Karpas-422 (cell line): ENCODE data around the gene ENAH. TPM values are rescaled to one million over a fixed set of nuclear protein-coding genes. Genes with fewer than 3 reads are reported as not detected.

Source experiments
- DNase-seq: peaks from one replicate; pipeline ENCODE4 v3.0.0-alpha.2; 2015
- H2AFZ ChIP-seq: fragments of 200-600 bp; sonication (generic); 2 replicates; pipeline ENCODE4 v1.6.1; 2014; ENCODE audit warnings: antibody characterized with exemption, low read length, mixed read lengths
- H3K27ac ChIP-seq: fragments of 200-600 bp; sonication (generic); 2 replicates; pipeline ENCODE4 v1.5.1; 2014; ENCODE audit warnings: mild to moderate bottlenecking, low read length, moderate library complexity
- H3K27me3 ChIP-seq: fragments of 200-600 bp; sonication (generic); 2 replicates; pipeline ENCODE4 v1.6.1; 2014; ENCODE audit warnings: low read length, mixed read lengths
- H3K36me3 ChIP-seq: fragments of 200-600 bp; sonication (generic); 2 replicates; pipeline ENCODE4 v1.6.1; 2014; ENCODE audit warnings: low read length, mixed read lengths; ENCODE audit not compliant: insufficient read depth
- H3K4me1 ChIP-seq: fragments of 200-600 bp; sonication (generic); 2 replicates; pipeline ENCODE4 v1.6.1; 2014; ENCODE audit warnings: mild to moderate bottlenecking, low read length, mixed read lengths
- H3K4me2 ChIP-seq: fragments of 200-600 bp; sonication (generic); 2 replicates; pipeline ENCODE4 v1.6.1; 2014; ENCODE audit warnings: low read length, low read depth, mild to moderate bottlenecking; ENCODE audit not compliant: poor library complexity, severe bottlenecking
- H3K4me3 ChIP-seq: fragments of 200-600 bp; sonication (generic); 2 replicates; pipeline ENCODE4 v1.5.1; 2014; ENCODE audit warnings: mild to moderate bottlenecking, antibody characterized with exemption, low read length, mixed read lengths
- H3K79me2 ChIP-seq: fragments of 200-600 bp; sonication (generic); 2 replicates; pipeline ENCODE4 v1.6.1; 2014; ENCODE audit warnings: mild to moderate bottlenecking, low read length, mixed read lengths
- H3K9ac ChIP-seq: fragments of 200-600 bp; sonication (generic); 2 replicates; pipeline ENCODE4 v1.6.0; 2014; ENCODE audit warnings: low read length
- H3K9me2 ChIP-seq: fragments of 200-600 bp; sonication (generic), shearing (Covaris generic); replicated peaks from 2 replicates; pipeline ENCODE4 v1.6.0; 2014; ENCODE audit warnings: mild to moderate bottlenecking, low read length, moderate library complexity; ENCODE audit not compliant: insufficient read depth
- H3K9me3 ChIP-seq: fragments of 300-700, 200-600 bp; sonication (generic); 2 replicates; pipeline ENCODE4 v1.6.1; 2014; ENCODE audit warnings: low read length, mixed read lengths
- H4K20me1 ChIP-seq: fragments of 200-600 bp; sonication (generic); 2 replicates; pipeline ENCODE4 v1.6.1; 2014; ENCODE audit warnings: mild to moderate bottlenecking, antibody characterized with exemption, low read length, low read depth; ENCODE audit not compliant: insufficient read depth
- total RNA-seq: library from RNA; depleted of rRNA; stranded (reverse); fragments of >200 nt; shearing (Covaris generic); gene quantifications from 2 replicates; pipeline ENCODE4 v1.2.3, GENCODE V29; 2014; ENCODE audit warnings: low replicate concordance

The ENAH gene
- total RNA-seq, 1 experiment from 2014 or later = not detected

- no peaks in the 10 kb centered on the region for H3K9me3 ChIP-seq
- H3K9ac ChIP-seq = no peak overlapping the region
- H3K9me2 ChIP-seq = no peaks in the 10 kb centered on the region
- no peak overlapping the region for H3K4me3 ChIP-seq
- no peak overlapping the region for H3K27ac ChIP-seq
- no peaks in the 10 kb centered on the region for H4K20me1 ChIP-seq
- H3K79me2 ChIP-seq = no peaks in the 10 kb centered on the region
- no peaks in the 10 kb centered on the region for H3K36me3 ChIP-seq
- no peaks in the 10 kb centered on the region for H3K27me3 ChIP-seq
- no peaks in the 10 kb centered on the region for H3K4me1 ChIP-seq
- DNase-seq = no peak
- no peak overlapping the region for H2AFZ ChIP-seq
- H3K4me2 ChIP-seq = no peak overlapping the region
These were observed 50.9 kb downstream of the ENAH start for GRCh38 chr1:225601902-225602589.

GRCh38 chr1:225598847-225599246, 54.1 kb downstream of the ENAH start:
- Histone ChIP-seq H2AFZ (no peak overlapping the region), H3K79me2 (no peaks in the 10 kb centered on the region)

GRCh38 chr1:225597926-225598575, 54.9 kb downstream of the ENAH start:
- Histone ChIP-seq H3K27ac (no peak overlapping the region), H3K4me1 (no peaks in the 10 kb centered on the region), H3K9me2 (no peaks in the 10 kb centered on the region), H2AFZ (no peak overlapping the region), H3K9ac (no peak overlapping the region), H3K4me2 (no peak overlapping the region), H3K27me3 (no peaks in the 10 kb centered on the region), H4K20me1 (no peaks in the 10 kb centered on the region), H3K79me2 (no peaks in the 10 kb centered on the region), H3K9me3 (no peaks in the 10 kb centered on the region), H3K4me3 (no peak overlapping the region), H3K36me3 (no peaks in the 10 kb centered on the region)
- no peak for DNase-seq

More at GRCh38 chr1:225598847-225599246, 54.1 kb downstream of the ENAH start:
- H3K4me2 ChIP-seq = no peak overlapping the region
- H3K27ac ChIP-seq = no peak overlapping the region
- no peaks in the 10 kb centered on the region for H3K9me2 ChIP-seq
- H3K9me3 ChIP-seq = no peaks in the 10 kb centered on the region
- no peak overlapping the region for H3K4me3 ChIP-seq
- no peak overlapping the region for H3K9ac ChIP-seq
- H3K36me3 ChIP-seq = no peaks in the 10 kb centered on the region
- no peak for DNase-seq
- H3K27me3 ChIP-seq = no peaks in the 10 kb centered on the region
- no peaks in the 10 kb centered on the region for H3K4me1 ChIP-seq
- H4K20me1 ChIP-seq = no peaks in the 10 kb centered on the region

GRCh38 chr1:225596736-225597135, 56.2 kb downstream of the ENAH start:
- no peaks in the 10 kb centered on the region for H3K79me2 ChIP-seq

GRCh38 chr1:225595974-225596551, 56.9 kb downstream of the ENAH start:
- no peaks in the 10 kb centered on the region for H4K20me1 ChIP-seq
- H3K36me3 ChIP-seq = no peaks in the 10 kb centered on the region
- H3K9ac ChIP-seq = no peak overlapping the region
- no peaks in the 10 kb centered on the region for H3K9me3 ChIP-seq
- H3K4me1 ChIP-seq = no peaks in the 10 kb centered on the region
- no peak for DNase-seq
- no peak overlapping the region for H3K27ac ChIP-seq
- no peaks in the 10 kb centered on the region for H3K79me2 ChIP-seq
- H3K4me3 ChIP-seq = no peak overlapping the region
- H2AFZ ChIP-seq = no peak overlapping the region
- H3K27me3 ChIP-seq = no peaks in the 10 kb centered on the region
- H3K9me2 ChIP-seq = no peaks in the 10 kb centered on the region
- no peak overlapping the region for H3K4me2 ChIP-seq

More at GRCh38 chr1:225596736-225597135, 56.2 kb downstream of the ENAH start:
- no peaks in the 10 kb centered on the region for H4K20me1 ChIP-seq
- no peak overlapping the region for H3K4me2 ChIP-seq
- H3K9me3 ChIP-seq = no peaks in the 10 kb centered on the region
- no peaks in the 10 kb centered on the region for H3K27me3 ChIP-seq
- DNase-seq = no peak
- H3K36me3 ChIP-seq = no peaks in the 10 kb centered on the region
- H3K9me2 ChIP-seq = no peaks in the 10 kb centered on the region
- H3K4me1 ChIP-seq = no peaks in the 10 kb centered on the region
- no peak overlapping the region for H3K4me3 ChIP-seq
- no peak overlapping the region for H3K9ac ChIP-seq
- H3K27ac ChIP-seq = no peak overlapping the region
- H2AFZ ChIP-seq = no peak overlapping the region

GRCh38 chr1:225595452-225595851, 57.5 kb downstream of the ENAH start:
- Histone ChIP-seq H3K9ac (no peak overlapping the region), H3K9me2 (no peaks in the 10 kb centered on the region), H3K9me3 (no peaks in the 10 kb centered on the region), H3K27ac (no peak overlapping the region), H4K20me1 (no peaks in the 10 kb centered on the region), H3K4me1 (no peaks in the 10 kb centered on the region), H2AFZ (no peak overlapping the region), H3K4me3 (no peak overlapping the region), H3K79me2 (no peaks in the 10 kb centered on the region), H3K27me3 (no peaks in the 10 kb centered on the region), H3K36me3 (no peaks in the 10 kb centered on the region), H3K4me2 (no peak overlapping the region)
- no peak for DNase-seq

GRCh38 chr1:225593414-225593813, 59.5 kb downstream of the ENAH start:
- H3K9me3 ChIP-seq = no peaks in the 10 kb centered on the region
- no peak for DNase-seq
- no peaks in the 10 kb centered on the region for H3K4me1 ChIP-seq
- no peak overlapping the region for H3K4me3 ChIP-seq
- no peaks in the 10 kb centered on the region for H4K20me1 ChIP-seq
- no peak overlapping the region for H3K27ac ChIP-seq
- H3K79me2 ChIP-seq = no peaks in the 10 kb centered on the region
- H3K9ac ChIP-seq = no peak overlapping the region
- no peaks in the 10 kb centered on the region for H3K36me3 ChIP-seq
- no peaks in the 10 kb centered on the region for H3K9me2 ChIP-seq
- H3K27me3 ChIP-seq = no peaks in the 10 kb centered on the region
- no peak overlapping the region for H2AFZ ChIP-seq
- no peak overlapping the region for H3K4me2 ChIP-seq

GRCh38 chr1:225592362-225593025, 60.4 kb downstream of the ENAH start:
- no peaks in the 10 kb centered on the region for H4K20me1 ChIP-seq
- H3K36me3 ChIP-seq = no peaks in the 10 kb centered on the region
- H3K4me1 ChIP-seq = no peaks in the 10 kb centered on the region
- DNase-seq = no peak
- H3K79me2 ChIP-seq = no peaks in the 10 kb centered on the region
- no peaks in the 10 kb centered on the region for H3K9me3 ChIP-seq
- H2AFZ ChIP-seq = no peak overlapping the region
- no peaks in the 10 kb centered on the region for H3K9me2 ChIP-seq
- no peaks in the 10 kb centered on the region for H3K27me3 ChIP-seq
- H3K4me3 ChIP-seq = no peak overlapping the region
- H3K4me2 ChIP-seq = no peak overlapping the region
- no peak overlapping the region for H3K27ac ChIP-seq
- no peak overlapping the region for H3K9ac ChIP-seq
